Neutrophil (primary cell): ENCODE measurements around the gene C22orf31.
"Not testable (repeated sequence)": the region's sequence is repeated elsewhere in the genome, so short reads cannot be mapped to it uniquely, and the experiment has no call there.

Source experiments
- H3K27ac ChIP-seq: fragments of 200-600 bp; sonication (generic); 2 replicates; pipeline ENCODE4 v1.5.1; 2016; ENCODE audit warnings: mild to moderate bottlenecking, moderate library complexity
- H3K27me3 ChIP-seq: fragments of 200-600 bp; sonication (generic); 2 replicates; pipeline ENCODE4 v1.6.0; 2016; ENCODE audit warnings: mild to moderate bottlenecking
- H3K36me3 ChIP-seq: fragments of 200-600 bp; sonication (generic); 2 replicates; pipeline ENCODE4 v1.5.1; 2017
- H3K4me1 ChIP-seq, 2 experiments: fragments of 200-600 bp in 1 of 2; sonication (generic) in 1 of 2; 1 replicate in 1 of 2; 2 replicates in 1 of 2; pipeline versions ENCODE4 v1.5.1 to v1.6.1; 2013 to 2016; ENCODE audit warnings: low read depth in 1 of 2, low read length in 1 of 2, mild to moderate bottlenecking in 1 of 2, moderate library complexity in 1 of 2; ENCODE audit not compliant: control insufficient read depth in 1 of 2, insufficient read depth in 1 of 2
- H3K4me3 ChIP-seq, 2 experiments: fragments of 200-600 bp in 1 of 2; sonication (generic) in 1 of 2; 1 replicate in 1 of 2; 2 replicates in 1 of 2; pipeline ENCODE4 v1.5.1; 2013 to 2016; ENCODE audit warnings: low read depth in 1 of 2, low read length in 1 of 2, mild to moderate bottlenecking in 1 of 2, moderate library complexity in 1 of 2
- H3K9me3 ChIP-seq: fragments of 200-600 bp; sonication (generic); 2 replicates; pipeline ENCODE4 v1.5.1; 2016
- TF ChIP-seq, protein P1 (sequence below): fragments of 200-600 bp; sonication (generic); IDR thresholded peaks from 2 replicates; pipeline ENCODE4 v1.5.1; 2016; ENCODE audit warnings: antibody characterized with exemption

Gene C22orf31

GRCh38 chr22:29041408-29041807, 20.2 kb downstream of the C22orf31 start:
- Histone ChIP-seq H3K4me3 (no peak overlapping the region), H3K4me1 (peaks cover 0 to 3% of the 10 kb centered on the region in 2 experiments), H3K9me3 (no peaks in the 10 kb centered on the region), H3K36me3 (no peaks in the 10 kb centered on the region), H3K27ac (no peak overlapping the region), H3K27me3 (no peaks in the 10 kb centered on the region)
- TF ChIP-seq, protein P1, sequence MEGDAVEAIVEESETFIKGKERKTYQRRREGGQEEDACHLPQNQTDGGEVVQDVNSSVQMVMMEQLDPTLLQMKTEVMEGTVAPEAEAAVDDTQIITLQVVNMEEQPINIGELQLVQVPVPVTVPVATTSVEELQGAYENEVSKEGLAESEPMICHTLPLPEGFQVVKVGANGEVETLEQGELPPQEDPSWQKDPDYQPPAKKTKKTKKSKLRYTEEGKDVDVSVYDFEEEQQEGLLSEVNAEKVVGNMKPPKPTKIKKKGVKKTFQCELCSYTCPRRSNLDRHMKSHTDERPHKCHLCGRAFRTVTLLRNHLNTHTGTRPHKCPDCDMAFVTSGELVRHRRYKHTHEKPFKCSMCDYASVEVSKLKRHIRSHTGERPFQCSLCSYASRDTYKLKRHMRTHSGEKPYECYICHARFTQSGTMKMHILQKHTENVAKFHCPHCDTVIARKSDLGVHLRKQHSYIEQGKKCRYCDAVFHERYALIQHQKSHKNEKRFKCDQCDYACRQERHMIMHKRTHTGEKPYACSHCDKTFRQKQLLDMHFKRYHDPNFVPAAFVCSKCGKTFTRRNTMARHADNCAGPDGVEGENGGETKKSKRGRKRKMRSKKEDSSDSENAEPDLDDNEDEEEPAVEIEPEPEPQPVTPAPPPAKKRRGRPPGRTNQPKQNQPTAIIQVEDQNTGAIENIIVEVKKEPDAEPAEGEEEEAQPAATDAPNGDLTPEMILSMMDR = no peak

- TF ChIP-seq, protein P1 = peak; percentile 81
- Histone ChIP-seq H3K4me3 (no peak overlapping the region), H3K27me3 (no peaks in the 10 kb centered on the region), H3K4me1 (peaks cover 0 to 3% of the 10 kb centered on the region in 2 experiments), H3K27ac (no peak overlapping the region), H3K36me3 (no peaks in the 10 kb centered on the region), H3K9me3 (no peaks in the 10 kb centered on the region)
Measured at GRCh38 chr22:29040385-29041275, 21.0 kb downstream of the C22orf31 start.

DNA sequence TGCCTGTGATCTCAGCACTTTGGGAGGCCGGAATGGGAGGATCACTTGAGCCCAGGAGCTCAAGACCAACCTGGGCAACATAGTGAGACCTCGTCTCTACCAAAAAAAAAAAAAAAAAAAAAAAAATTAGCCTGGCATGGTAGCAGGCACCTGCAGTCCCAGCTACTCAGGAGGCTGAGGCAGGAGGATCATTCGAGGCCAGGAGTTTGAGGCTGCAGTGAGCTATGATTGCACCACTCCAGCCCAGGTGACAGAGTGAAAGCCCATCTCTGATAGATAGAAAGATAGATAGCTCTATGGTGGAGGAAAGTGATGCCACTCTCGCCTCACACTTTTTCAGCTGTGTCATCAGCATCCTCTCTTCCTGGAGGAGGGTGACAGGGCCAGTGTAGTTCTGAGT, 21.9 kb downstream of the C22orf31 start:
- H3K4me3 ChIP-seq, H3K9me3 ChIP-seq, H3K27me3 ChIP-seq, H3K36me3 ChIP-seq, H3K27ac ChIP-seq, H3K4me1 ChIP-seq: not testable (repeated sequence)

DNA sequence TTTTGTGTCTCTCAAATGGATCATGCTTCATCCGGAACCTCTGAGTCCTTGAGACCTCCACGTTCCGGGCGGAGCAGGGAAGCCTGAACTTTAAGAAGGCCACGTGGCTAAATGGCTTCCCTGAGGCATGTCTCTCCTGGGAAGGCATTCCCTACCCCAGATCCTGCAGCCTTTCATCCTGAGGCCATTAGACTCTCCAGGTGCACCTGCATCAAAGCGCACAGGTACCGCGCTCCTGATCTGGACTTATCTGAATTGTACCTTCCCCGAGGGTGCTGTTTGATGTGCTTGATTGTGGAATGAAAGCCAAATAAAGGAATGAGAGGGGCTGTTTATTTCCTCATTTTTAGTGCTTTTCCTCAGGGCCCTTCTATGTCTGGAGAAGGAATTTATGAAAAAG, 22.5 kb downstream of the C22orf31 start:
- peaks cover 0 to 3% of the 10 kb centered on the region in 2 experiments for H3K4me1 ChIP-seq
- H3K27me3 ChIP-seq = peaks cover 3% of the 10 kb centered on the region
- TF ChIP-seq, protein P1 = no peak
- no peaks in the 10 kb centered on the region for H3K36me3 ChIP-seq
- no peak overlapping the region for H3K27ac ChIP-seq
- H3K4me3 ChIP-seq = no peak overlapping the region
- H3K9me3 ChIP-seq = no peaks in the 10 kb centered on the region

- peaks cover 0 to 3% of the 10 kb centered on the region in 2 experiments for H3K4me1 ChIP-seq
- TF ChIP-seq, protein P1 = no peak
- no peaks in the 10 kb centered on the region for H3K36me3 ChIP-seq
- peaks cover 17% of the 10 kb centered on the region for H3K27me3 ChIP-seq
- H3K27ac ChIP-seq = no peak overlapping the region
- no peaks in the 10 kb centered on the region for H3K9me3 ChIP-seq
- no peak overlapping the region for H3K4me3 ChIP-seq
Measured at GRCh38 chr22:29037340-29037932, 24.2 kb downstream of the C22orf31 start.

DNA sequence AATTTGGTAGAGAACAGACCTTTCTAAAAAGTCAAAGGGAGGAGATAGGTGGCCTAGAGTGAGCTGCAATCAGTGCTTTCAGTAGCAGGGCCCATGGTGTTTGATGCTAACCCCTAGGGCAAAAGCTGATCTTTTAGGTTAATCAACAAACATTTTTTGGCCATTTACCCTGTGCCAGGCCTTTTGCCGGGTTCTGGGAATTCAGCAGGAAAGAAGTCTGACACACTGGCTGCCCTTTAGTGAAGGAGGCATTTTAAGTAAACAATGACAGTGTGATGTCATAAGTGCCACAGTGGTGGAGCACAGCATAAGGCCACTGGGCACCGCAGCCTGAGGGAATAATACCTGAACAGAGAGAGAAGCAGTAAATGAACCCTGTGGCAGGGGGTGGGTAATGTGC, 29.0 kb downstream of the C22orf31 start:
- Histone ChIP-seq H3K27me3 (peaks cover 65% of the 10 kb centered on the region), H3K4me1 (peaks cover 0 to 4% of the 10 kb centered on the region in 2 experiments), H3K27ac (no peak overlapping the region), H3K4me3 (no peak overlapping the region), H3K36me3 (no peaks in the 10 kb centered on the region), H3K9me3 (no peaks in the 10 kb centered on the region)
- TF ChIP-seq, protein P1 = no peak
